Measurements from ENCODE around the gene PDXK.

DNA sequence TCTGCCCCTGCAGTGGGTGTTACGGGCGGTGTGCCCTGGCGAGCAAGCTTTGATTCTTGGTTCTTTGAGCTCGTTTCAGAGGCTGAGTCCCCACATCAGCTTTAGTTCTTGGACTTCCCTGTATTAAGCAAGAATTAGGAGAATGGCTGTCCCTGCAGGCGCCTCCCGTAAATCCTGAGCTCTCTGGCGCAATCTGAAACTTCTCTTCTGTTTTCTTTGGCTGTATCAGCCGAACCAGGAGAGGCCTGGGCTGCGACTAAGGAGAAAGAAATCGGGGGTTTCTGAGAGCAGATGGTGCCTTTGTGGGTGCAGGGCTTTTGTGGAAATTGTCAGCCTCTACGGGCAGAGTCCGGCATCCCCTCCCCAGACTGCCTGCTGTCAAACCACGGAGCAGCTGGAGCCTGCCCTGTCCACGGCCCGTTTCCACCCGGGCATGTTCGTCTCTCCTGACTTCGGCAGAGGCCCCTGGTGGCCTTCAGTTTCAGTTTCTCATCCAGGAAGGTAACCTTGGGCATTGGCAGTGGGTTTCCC is 39.2 kb downstream of the PDXK start:
- TF ChIP-seq, protein P1, sequence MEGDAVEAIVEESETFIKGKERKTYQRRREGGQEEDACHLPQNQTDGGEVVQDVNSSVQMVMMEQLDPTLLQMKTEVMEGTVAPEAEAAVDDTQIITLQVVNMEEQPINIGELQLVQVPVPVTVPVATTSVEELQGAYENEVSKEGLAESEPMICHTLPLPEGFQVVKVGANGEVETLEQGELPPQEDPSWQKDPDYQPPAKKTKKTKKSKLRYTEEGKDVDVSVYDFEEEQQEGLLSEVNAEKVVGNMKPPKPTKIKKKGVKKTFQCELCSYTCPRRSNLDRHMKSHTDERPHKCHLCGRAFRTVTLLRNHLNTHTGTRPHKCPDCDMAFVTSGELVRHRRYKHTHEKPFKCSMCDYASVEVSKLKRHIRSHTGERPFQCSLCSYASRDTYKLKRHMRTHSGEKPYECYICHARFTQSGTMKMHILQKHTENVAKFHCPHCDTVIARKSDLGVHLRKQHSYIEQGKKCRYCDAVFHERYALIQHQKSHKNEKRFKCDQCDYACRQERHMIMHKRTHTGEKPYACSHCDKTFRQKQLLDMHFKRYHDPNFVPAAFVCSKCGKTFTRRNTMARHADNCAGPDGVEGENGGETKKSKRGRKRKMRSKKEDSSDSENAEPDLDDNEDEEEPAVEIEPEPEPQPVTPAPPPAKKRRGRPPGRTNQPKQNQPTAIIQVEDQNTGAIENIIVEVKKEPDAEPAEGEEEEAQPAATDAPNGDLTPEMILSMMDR (IDR thresholded peaks at IDR 0.05): no peak
- no peak for TF ChIP-seq POLR2A (IDR thresholded peaks at IDR 0.05)
